Cardiac septum (tissue), 1 donor: Measurements from ENCODE around the gene GMIP. TPM values are rescaled to one million over a fixed set of nuclear protein-coding genes. Genes with fewer than 3 reads are reported as not detected.
"Not testable (repeated sequence)": the region's sequence is repeated elsewhere in the genome, so short reads cannot be mapped to it uniquely, and the experiment has no call there.

Experiments
- DNase-seq: peaks from one replicate; pipeline ENCODE4 v3.0.0-alpha.2; 2020; ENCODE audit warnings: low spot score
- intact Hi-C: fragments of 100-400 bp; cut with DNase I; formaldehyde crosslinking; loops from one replicate; pipeline ENCODE4 v1.14.0; 2022
- total RNA-seq: library from RNA; stranded (reverse); fragmentation: NEBNext Ultra II Directional; extraction: Animal tissue kit (Norgen Biotek cat#: 25700); gene quantifications from one replicate; pipeline ENCODE4 v1.2.1, GENCODE V29; 2021
- donor health status: DM: no; HTN: no; CAD: no.

The GMIP gene
- total RNA-seq, 1 donor from 2014 or later = 3.5 TPM

GRCh38 chr19:19619849-19620210 lies 23.6 kb downstream of the GMIP start:
- no peak for DNase-seq
- intact Hi-C loops = no loop called here

- intact Hi-C loops = no loop called here
- no peak for DNase-seq
Measured at GRCh38 chr19:19619181-19619848, 24.1 kb downstream of the GMIP start.

GRCh38 chr19:19618219-19619051 lies 25.0 kb downstream of the GMIP start, which contains the start of gene PBX4:
Gene PBX4, minus strand, starts transcription at chr19:19618687. Its CDS starts 58 bp downstream, at chr19:19618629.
- intact Hi-C loops = no loop called here

GRCh38 chr19:19615086-19615485 lies 28.4 kb downstream of the GMIP start:
- DNase-seq = no peak
- intact Hi-C loops = no loop called here

More at GRCh38 chr19:19618219-19619051, 25.0 kb downstream of the GMIP start, which contains the start of gene PBX4:
- peak; percentile 98 for DNase-seq

- DNase-seq = no peak
- intact Hi-C loops = no loop called here
Measured at GRCh38 chr19:19613506-19613905, 30.0 kb downstream of the GMIP start.

- DNase-seq = no peak
- intact Hi-C loops = no loop called here
Measured at GRCh38 chr19:19610376-19611202, 32.9 kb downstream of the GMIP start.

GRCh38 chr19:19606686-19607085 lies 36.8 kb downstream of the GMIP start:
- DNase-seq, intact Hi-C loops: not testable (repeated sequence)

- intact Hi-C loops = no loop called here
- DNase-seq = no peak
Measured at GRCh38 chr19:19606021-19606420, 37.4 kb downstream of the GMIP start.

- no peak for DNase-seq
- intact Hi-C loops = no loop called here
Measured at GRCh38 chr19:19602713-19603324, 40.6 kb downstream of the GMIP start.

GRCh38 chr19:19602136-19602712 lies 41.2 kb downstream of the GMIP start:
- intact Hi-C loops = no loop called here

GRCh38 chr19:19600793-19601330 lies 42.6 kb downstream of the GMIP start:
- intact Hi-C loops = no loop called here
- DNase-seq = no peak

More at GRCh38 chr19:19602136-19602712, 41.2 kb downstream of the GMIP start:
- no peak for DNase-seq

GRCh38 chr19:19598728-19599451 lies 44.6 kb downstream of the GMIP start:
- DNase-seq, intact Hi-C loops: not testable (repeated sequence)

- DNase-seq = no peak
- intact Hi-C loops = no loop called here
Measured at GRCh38 chr19:19597809-19598306, 45.6 kb downstream of the GMIP start.

- intact Hi-C loops = no loop called here
- DNase-seq = no peak
Measured at GRCh38 chr19:19595171-19595701, 48.2 kb downstream of the GMIP start.

- intact Hi-C loops = no loop called here
- no peak for DNase-seq
Measured at GRCh38 chr19:19594381-19594780, 49.1 kb downstream of the GMIP start.

- intact Hi-C loops = no loop called here
- DNase-seq = no peak
Measured at GRCh38 chr19:19592690-19593089, 50.8 kb downstream of the GMIP start.

- DNase-seq = no peak
- intact Hi-C loops = no loop called here
Measured at GRCh38 chr19:19591133-19591825, 52.2 kb downstream of the GMIP start.
